ENCODE data around the gene VMP1. TPM values are rescaled to one million over a fixed set of nuclear protein-coding genes. Genes with fewer than 3 reads are reported as not detected.

Gene VMP1
- total RNA-seq, 1 experiment from 2014 or later, result 277 TPM

GRCh38 chr17:59756236-59756818 is 48.9 kb downstream of the VMP1 start:
- no peaks in the 10 kb centered on the region for H3K27me3 Mint-ChIP-seq (ENCODE audit: insufficient read depth, unreplicated experiment)
- Histone ChIP-seq H3K4me3 (ENCODE audit: low read depth, low read length) (no peak overlapping the region), H3K4me1 (peaks cover 50% of the 10 kb centered on the region), H3K9me3 (peaks cover 6% of the 10 kb centered on the region; the same call in 1 of the 2 replicates), H3K36me3 (ENCODE audit: control insufficient read depth, insufficient read depth, low read length) (peaks cover 1% of the 10 kb centered on the region; the same call in 1 of the 2 replicates), H3K27me3 (replicated peaks; ENCODE audit: control insufficient read depth, insufficient read depth, low read length) (no peaks in the 10 kb centered on the region)
- TF ChIP-seq CTCF (IDR thresholded peaks at IDR 0.05; ENCODE audit: insufficient read depth in 1 of 2, low read depth in 1 of 2, low read length in 1 of 2, severe bottlenecking in 1 of 2, unreplicated experiment in 1 of 2), result no peak
- peak overlapping the region; percentile 39 for H3K4me3 Mint-ChIP-seq (ENCODE audit: unreplicated experiment)
- peaks cover 67% of the 10 kb centered on the region for H3K36me3 Mint-ChIP-seq (ENCODE audit: insufficient read depth, unreplicated experiment)
- no TSS peak for BruUV-seq (replicated peaks)
- intact Hi-C loops (cut with micrococcal nuclease; ENCODE audit: unreplicated experiment), result loop anchor here (1.0 kb wide), 2 partner anchors 30 to 47 kb away; no protein-coding TSS in a partner anchor
- peak overlapping the region; percentile 89 for H3K27ac Mint-ChIP-seq (ENCODE audit: unreplicated experiment)
- ChIA-PET POLR2A (interaction anchor here (0.9 kb wide), 1 partner anchor 30 kb away, joined by 4 read pairs; no protein-coding TSS in a partner anchor), CTCF (no interaction called here)
- peak in 1 of 2 experiments; percentile 63 for DNase-seq
- H3K4me1 Mint-ChIP-seq (ENCODE audit: low read depth, unreplicated experiment), result peaks cover 48% of the 10 kb centered on the region
- peaks cover 9% of the 10 kb centered on the region for H3K9me3 Mint-ChIP-seq (ENCODE audit: unreplicated experiment)

- no peak for DNase-seq
- H3K36me3 Mint-ChIP-seq (ENCODE audit: insufficient read depth, unreplicated experiment), result peaks cover 74% of the 10 kb centered on the region
- H3K4me3 ChIP-seq (ENCODE audit: low read depth, low read length), result no peak overlapping the region
- H3K4me1 Mint-ChIP-seq (ENCODE audit: low read depth, unreplicated experiment), result peaks cover 51% of the 10 kb centered on the region
- peaks cover 9% of the 10 kb centered on the region for H3K9me3 Mint-ChIP-seq (ENCODE audit: unreplicated experiment)
- no peaks in the 10 kb centered on the region for H3K27me3 ChIP-seq (replicated peaks; ENCODE audit: control insufficient read depth, insufficient read depth, low read length)
- ChIA-PET POLR2A (interaction anchor here (0.6 to 0.9 kb wide), 2 partner anchors 80 to 443 kb away, joined by 4 to 9 read pairs; no protein-coding TSS in a partner anchor), CTCF (interaction anchor here (0.6 kb wide), 1 partner anchor 17 kb away, joined by 3 read pairs; no protein-coding TSS in a partner anchor)
- H3K27ac Mint-ChIP-seq (ENCODE audit: unreplicated experiment), result peak overlapping the region; percentile 89
- no peak for TF ChIP-seq CTCF (IDR thresholded peaks at IDR 0.05; ENCODE audit: insufficient read depth in 1 of 2, low read depth in 1 of 2, low read length in 1 of 2, severe bottlenecking in 1 of 2, unreplicated experiment in 1 of 2)
- no TSS peak for BruUV-seq (replicated peaks)
- peaks cover 6% of the 10 kb centered on the region; the same call in 1 of the 2 replicates for H3K9me3 ChIP-seq
- peaks cover 1% of the 10 kb centered on the region; the same call in 1 of the 2 replicates for H3K36me3 ChIP-seq (ENCODE audit: control insufficient read depth, insufficient read depth, low read length)
- intact Hi-C loops (cut with micrococcal nuclease; ENCODE audit: unreplicated experiment), result no loop called here
- no peak overlapping the region for H3K4me3 Mint-ChIP-seq (ENCODE audit: unreplicated experiment)
- H3K4me1 ChIP-seq, result peaks cover 57% of the 10 kb centered on the region
- H3K27me3 Mint-ChIP-seq (ENCODE audit: insufficient read depth, unreplicated experiment), result no peaks in the 10 kb centered on the region
Measured at GRCh38 chr17:59757043-59757442, 49.6 kb downstream of the VMP1 start.

GRCh38 chr17:59757470-59757869 is 50.0 kb downstream of the VMP1 start:
- Mint-ChIP-seq H3K27me3 (ENCODE audit: insufficient read depth, unreplicated experiment) (no peaks in the 10 kb centered on the region), H3K4me3 (ENCODE audit: unreplicated experiment) (no peak overlapping the region), H3K4me1 (ENCODE audit: low read depth, unreplicated experiment) (peaks cover 49% of the 10 kb centered on the region), H3K27ac (ENCODE audit: unreplicated experiment) (peak overlapping the region; percentile 44), H3K36me3 (ENCODE audit: insufficient read depth, unreplicated experiment) (peaks cover 74% of the 10 kb centered on the region), H3K9me3 (ENCODE audit: unreplicated experiment) (peaks cover 9% of the 10 kb centered on the region)
- Histone ChIP-seq H3K4me1 (peaks cover 62% of the 10 kb centered on the region), H3K36me3 (ENCODE audit: control insufficient read depth, insufficient read depth, low read length) (peaks cover 1% of the 10 kb centered on the region; the same call in 1 of the 2 replicates), H3K4me3 (ENCODE audit: low read depth, low read length) (no peak overlapping the region), H3K9me3 (peaks cover 6% of the 10 kb centered on the region; the same call in 1 of the 2 replicates), H3K27me3 (replicated peaks; ENCODE audit: control insufficient read depth, insufficient read depth, low read length) (no peaks in the 10 kb centered on the region)
- CTCF ChIA-PET, result interaction anchor here (0.6 kb wide), 1 partner anchor 17 kb away, joined by 3 read pairs; no protein-coding TSS in a partner anchor
- POLR2A ChIA-PET, result interaction anchor here (0.6 to 0.9 kb wide), 2 partner anchors 80 to 443 kb away, joined by 4 to 9 read pairs; no protein-coding TSS in a partner anchor
- BruUV-seq (replicated peaks), result no TSS peak
- intact Hi-C loops (cut with micrococcal nuclease; ENCODE audit: unreplicated experiment), result no loop called here
- no peak for TF ChIP-seq CTCF (IDR thresholded peaks at IDR 0.05; ENCODE audit: insufficient read depth in 1 of 2, low read depth in 1 of 2, low read length in 1 of 2, severe bottlenecking in 1 of 2, unreplicated experiment in 1 of 2)
- no peak for DNase-seq
